Type B pancreatic cell (in vitro differentiated cells): ENCODE data around the gene PARD6B. TPM values are rescaled to one million over a fixed set of nuclear protein-coding genes. Genes with fewer than 3 reads are reported as not detected.
"Not testable (repeated sequence)": the region's sequence is repeated elsewhere in the genome, so short reads cannot be mapped to it uniquely, and the experiment has no call there.

Experiments
- DNase-seq: peaks from one replicate; pipeline ENCODE4 v3.0.0; 2021; ENCODE audit warnings: mixed read lengths; ENCODE audit not compliant: unreplicated experiment; ENCODE audit errors: extremely low spot score
- H3K27ac Mint-ChIP-seq: 2 replicates; pipeline ENCODE4 v1.8.0; 2021; ENCODE audit warnings: mild to moderate bottlenecking, mixed read lengths
- H3K27me3 Mint-ChIP-seq: 2 replicates; pipeline ENCODE4 v1.8.0; 2021; ENCODE audit warnings: mixed read lengths
- H3K36me3 Mint-ChIP-seq: 2 replicates; pipeline ENCODE4 v1.8.0; 2021; ENCODE audit warnings: mixed read lengths
- H3K4me1 Mint-ChIP-seq: one replicate; pipeline ENCODE4 v1.8.0; 2021; ENCODE audit warnings: mixed read lengths; ENCODE audit not compliant: unreplicated experiment
- H3K4me3 Mint-ChIP-seq: 2 replicates; pipeline ENCODE4 v1.8.0; 2021; ENCODE audit warnings: mild to moderate bottlenecking, mixed read lengths
- H3K9me3 Mint-ChIP-seq: 2 replicates; pipeline ENCODE4 v1.8.0; 2021; ENCODE audit warnings: mixed read lengths
- CTCF ChIP-seq: fragments of 200-600 bp; sonication (generic); conservative IDR thresholded peaks from 2 replicates; pipeline ENCODE4 v1.5.0; 2021; ENCODE audit warnings: antibody characterized with exemption, mild to moderate bottlenecking
- total RNA-seq: library from RNA; stranded (reverse); gene quantifications from 2 replicates; pipeline ENCODE4 v1.2.1, GENCODE V29; 2021; ENCODE audit warnings: low replicate concordance

The PARD6B gene
- total RNA-seq, 1 donor from 2014 or later: 27.7 TPM

- H3K27me3 Mint-ChIP-seq: no peaks in the 10 kb centered on the region
- H3K36me3 Mint-ChIP-seq: no peaks in the 10 kb centered on the region
- peaks cover 26% of the 10 kb centered on the region for H3K4me1 Mint-ChIP-seq
- peak; percentile 42 for DNase-seq
- H3K4me3 Mint-ChIP-seq: no peak overlapping the region
- H3K9me3 Mint-ChIP-seq: no peaks in the 10 kb centered on the region
- no peak for TF ChIP-seq CTCF
- H3K27ac Mint-ChIP-seq: no peak overlapping the region
Observed at GRCh38 chr20:50759678-50760077, 28.3 kb downstream of the PARD6B start.

GRCh38 chr20:50762045-50762422, 30.7 kb downstream of the PARD6B start:
- H3K27me3 Mint-ChIP-seq: no peaks in the 10 kb centered on the region
- peak overlapping the region; percentile 81 for H3K4me3 Mint-ChIP-seq
- H3K36me3 Mint-ChIP-seq: no peaks in the 10 kb centered on the region
- no peaks in the 10 kb centered on the region for H3K9me3 Mint-ChIP-seq
- peak overlapping the region; percentile 98 for H3K27ac Mint-ChIP-seq
- no peak for TF ChIP-seq CTCF
- peaks cover 30% of the 10 kb centered on the region for H3K4me1 Mint-ChIP-seq
- no peak for DNase-seq

- Mint-ChIP-seq H3K27me3 (no peaks in the 10 kb centered on the region), H3K4me3 (no peak overlapping the region), H3K36me3 (no peaks in the 10 kb centered on the region), H3K9me3 (no peaks in the 10 kb centered on the region), H3K4me1 (peaks cover 36% of the 10 kb centered on the region), H3K27ac (peak overlapping the region; percentile 98)
- no peak for DNase-seq
- TF ChIP-seq CTCF: no peak
Observed at GRCh38 chr20:50762435-50763220, 31.2 kb downstream of the PARD6B start.

GRCh38 chr20:50763550-50764458, 32.4 kb downstream of the PARD6B start:
- peaks cover 35% of the 10 kb centered on the region for H3K4me1 Mint-ChIP-seq
- H3K9me3 Mint-ChIP-seq, H3K36me3 Mint-ChIP-seq, H3K27me3 Mint-ChIP-seq: not testable (repeated sequence)
- H3K4me3 Mint-ChIP-seq: peak overlapping the region; percentile 12
- DNase-seq: peak; percentile 60
- H3K27ac Mint-ChIP-seq: peak overlapping the region; percentile 91

- not testable (repeated sequence) for H3K4me3 Mint-ChIP-seq, H3K36me3 Mint-ChIP-seq, H3K27ac Mint-ChIP-seq, H3K9me3 Mint-ChIP-seq, H3K27me3 Mint-ChIP-seq
- peaks cover 32% of the 10 kb centered on the region for H3K4me1 Mint-ChIP-seq
- peak; percentile 25 for DNase-seq
Observed at GRCh38 chr20:50765251-50765650, 33.9 kb downstream of the PARD6B start.

GRCh38 chr20:50765674-50766073, 34.3 kb downstream of the PARD6B start:
- Mint-ChIP-seq H3K9me3 (no peaks in the 10 kb centered on the region), H3K4me1 (peaks cover 32% of the 10 kb centered on the region), H3K36me3 (no peaks in the 10 kb centered on the region), H3K27ac (no peak overlapping the region), H3K4me3 (no peak overlapping the region), H3K27me3 (no peaks in the 10 kb centered on the region)
- DNase-seq: no peak
- TF ChIP-seq CTCF: no peak

- DNase-seq: peak; percentile 40
- not testable (repeated sequence) for H3K36me3 Mint-ChIP-seq, H3K27me3 Mint-ChIP-seq, H3K9me3 Mint-ChIP-seq
- H3K4me3 Mint-ChIP-seq: peak overlapping the region; percentile 54
- peaks cover 22% of the 10 kb centered on the region for H3K4me1 Mint-ChIP-seq
- peak overlapping the region; percentile 76 for H3K27ac Mint-ChIP-seq
Observed at GRCh38 chr20:50766955-50767809, 35.8 kb downstream of the PARD6B start.

- DNase-seq: not testable (repeated sequence)
Observed at GRCh38 chr20:50768991-50769390, 37.6 kb downstream of the PARD6B start.

GRCh38 chr20:50769551-50770085, 38.2 kb downstream of the PARD6B start:
- H3K9me3 Mint-ChIP-seq: not testable (repeated sequence)

More at GRCh38 chr20:50768991-50769390, 37.6 kb downstream of the PARD6B start:
- H3K36me3 Mint-ChIP-seq, H3K9me3 Mint-ChIP-seq, H3K27ac Mint-ChIP-seq, H3K4me3 Mint-ChIP-seq, H3K27me3 Mint-ChIP-seq: not testable (repeated sequence)
- peaks cover 17% of the 10 kb centered on the region for H3K4me1 Mint-ChIP-seq

More at GRCh38 chr20:50769551-50770085, 38.2 kb downstream of the PARD6B start:
- not testable (repeated sequence) for H3K27me3 Mint-ChIP-seq, DNase-seq, H3K36me3 Mint-ChIP-seq, H3K27ac Mint-ChIP-seq, H3K4me3 Mint-ChIP-seq
- peaks cover 13% of the 10 kb centered on the region for H3K4me1 Mint-ChIP-seq
